Right kidney (tissue), 1 donor: ENCODE data around the gene SNX20.

ENCODE experiments used
- DNase-seq: peaks from one replicate; pipeline ENCODE4 v3.0.0-alpha.2; 2016

The SNX20 gene

DNA sequence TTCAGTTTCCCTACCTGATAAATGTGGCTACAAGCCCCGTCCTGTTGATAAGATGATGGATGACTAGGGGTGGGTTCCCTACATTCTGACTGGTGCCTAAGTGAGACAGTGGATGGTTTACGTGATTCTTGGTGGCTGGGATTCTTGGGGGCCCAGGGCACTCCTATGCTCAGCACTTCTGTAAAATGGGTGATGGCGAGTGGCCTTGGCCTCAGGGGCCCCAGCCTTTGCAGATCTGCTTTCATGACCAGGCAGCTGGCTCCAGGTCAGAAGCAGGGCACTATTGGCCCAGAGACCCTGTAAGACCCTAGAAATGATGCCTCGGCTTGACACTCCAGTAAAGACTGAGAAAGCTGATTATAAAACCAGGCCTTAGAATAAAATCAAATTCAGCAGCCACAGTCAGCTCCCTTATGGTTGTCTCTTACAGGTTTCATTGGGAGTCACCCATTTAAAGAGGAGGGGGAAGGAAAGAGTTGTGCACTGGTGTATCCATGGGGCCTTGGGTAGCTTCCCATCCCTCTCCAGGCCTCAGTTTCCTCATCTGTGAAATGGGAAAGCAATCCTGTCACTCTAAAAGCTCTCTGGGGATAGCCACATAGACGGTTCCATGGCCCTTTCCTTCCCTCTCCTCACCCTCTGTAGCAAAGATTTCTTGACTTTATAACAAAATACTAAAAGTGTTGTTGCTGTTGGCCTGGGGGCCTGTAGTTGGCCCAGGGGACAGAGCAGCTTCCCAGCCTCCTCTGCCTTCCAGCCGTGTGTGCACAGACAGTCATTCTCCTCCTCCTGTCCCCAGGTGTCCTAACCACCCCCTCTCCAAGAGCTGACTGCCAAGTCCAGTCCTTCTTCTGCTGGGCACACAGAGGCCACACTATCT is 1.2 kb downstream of the SNX20 start:
- DNase-seq = no peak

GRCh38 chr16:50679266-50679665 is 1.8 kb downstream of the SNX20 start:
- no peak for DNase-seq

DNA sequence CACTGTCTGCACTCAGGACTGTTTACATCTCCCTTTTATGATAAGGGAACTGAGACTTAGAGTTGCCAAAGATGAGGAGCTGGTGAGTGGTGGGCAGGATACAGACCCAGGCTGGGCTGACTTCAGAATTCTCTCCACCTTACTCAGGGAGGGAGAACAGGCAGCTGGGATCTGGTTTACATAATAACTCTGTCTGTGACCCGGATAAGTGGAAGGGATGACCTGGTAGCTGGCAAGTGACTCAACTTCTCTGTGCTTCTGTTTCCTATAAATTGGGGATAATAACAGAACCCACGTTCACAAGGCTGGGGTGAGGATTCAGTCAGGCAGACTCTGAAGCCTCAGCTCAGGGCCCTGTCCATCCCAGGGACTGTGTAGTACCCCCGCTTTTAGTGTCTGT is 2.6 kb downstream of the SNX20 start:
- DNase-seq = no peak

DNA sequence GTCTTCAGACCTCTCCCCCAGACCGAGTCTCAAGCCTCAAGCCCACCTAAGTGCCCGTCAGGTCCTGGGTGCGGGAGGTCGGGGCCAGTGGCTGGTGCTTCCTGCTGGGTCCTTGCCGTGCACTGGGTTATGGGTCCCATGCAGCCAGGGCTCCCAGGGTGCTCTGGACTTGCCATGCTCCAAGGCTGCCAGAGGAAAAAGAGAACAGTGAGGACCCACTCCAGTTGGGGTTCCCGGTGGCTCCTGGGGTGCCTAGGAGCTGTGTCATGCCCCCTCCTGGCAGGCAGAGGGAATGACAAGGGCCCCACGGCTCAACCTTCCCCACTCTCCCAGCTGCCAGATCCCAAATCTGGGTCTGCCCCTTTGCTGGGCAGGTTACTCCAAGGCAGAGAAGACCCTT is 3.8 kb downstream of the SNX20 start:
- no peak for DNase-seq

GRCh38 chr16:50676684-50677225 is 4.4 kb downstream of the SNX20 start:
- no peak for DNase-seq

GRCh38 chr16:50675686-50676610 is 5.2 kb downstream of the SNX20 start:
- DNase-seq = no peak

- DNase-seq = no peak
Observed at GRCh38 chr16:50674831-50675230, 6.3 kb downstream of the SNX20 start.

DNA sequence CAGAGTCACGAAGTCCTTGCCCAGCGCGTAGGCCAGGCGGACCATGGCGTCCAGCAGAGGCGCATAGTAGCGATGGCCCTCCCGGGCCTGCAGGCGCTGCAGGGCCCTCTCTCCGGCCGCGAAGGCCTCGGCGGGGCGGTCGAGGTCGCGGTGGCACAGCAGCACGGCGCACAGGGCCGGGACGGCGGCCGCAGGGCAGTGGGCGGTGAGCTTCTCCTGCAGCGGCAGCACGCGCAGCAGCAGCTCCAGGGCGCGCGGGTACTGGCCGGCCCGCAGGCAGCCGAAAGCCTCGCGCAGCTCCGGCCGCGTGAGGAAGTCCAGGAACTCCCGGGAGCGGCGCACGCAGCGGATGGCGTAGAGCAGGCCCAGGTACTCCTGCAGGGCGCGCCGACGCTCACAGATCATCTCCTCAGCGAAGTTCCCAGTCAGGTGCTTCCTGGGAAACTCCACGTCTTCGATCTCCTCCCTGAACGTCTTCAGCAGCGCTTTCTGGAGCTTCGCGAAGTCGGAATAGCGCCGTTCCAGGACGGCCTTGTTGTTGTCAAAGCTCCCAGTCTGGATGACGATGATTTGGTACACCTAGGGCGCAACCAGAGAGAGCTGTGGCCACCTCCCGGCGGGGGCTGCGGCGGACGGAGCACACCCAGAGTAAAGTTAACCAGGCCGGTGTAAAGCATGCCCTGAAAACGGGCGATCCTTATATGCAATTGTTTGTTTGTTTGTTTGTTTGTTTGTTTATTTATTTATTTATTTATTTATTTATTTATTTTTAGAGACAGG is 7.4 kb downstream of the SNX20 start:
- no peak for DNase-seq

DNA sequence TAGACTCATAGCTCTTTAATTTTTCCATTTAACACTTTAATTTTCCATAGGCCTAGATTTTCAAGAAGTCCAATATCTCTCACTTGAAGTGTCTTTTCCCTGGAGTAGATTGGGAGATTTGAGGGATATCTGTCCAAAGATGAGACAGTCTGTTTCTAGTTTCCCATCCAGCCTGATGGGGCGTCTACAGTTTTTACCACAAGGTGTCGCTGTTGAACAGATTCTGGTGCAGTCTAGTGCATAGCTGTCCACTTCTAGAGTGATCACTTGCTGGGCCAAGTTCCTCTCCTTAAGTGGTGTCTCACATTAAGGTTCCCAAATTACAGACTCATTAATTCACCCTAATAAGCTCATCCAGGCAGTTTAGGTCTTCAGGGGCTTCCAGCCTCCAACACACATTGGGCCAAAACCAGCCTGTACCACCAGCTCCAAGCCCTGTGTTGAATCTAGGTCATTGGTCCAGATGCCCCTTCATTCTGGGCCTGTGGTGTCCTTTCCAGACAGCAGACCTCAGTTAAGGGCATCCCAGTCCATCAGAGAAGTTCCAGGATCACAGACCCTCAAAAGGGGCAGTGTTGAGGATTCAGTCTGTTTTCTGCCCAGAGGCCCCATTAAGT is 9.4 kb downstream of the SNX20 start:
- DNase-seq = no peak

- DNase-seq = no peak
Observed at GRCh38 chr16:50670476-50670875, 10.6 kb downstream of the SNX20 start.

GRCh38 chr16:50669741-50670140 is 11.4 kb downstream of the SNX20 start:
- DNase-seq = no peak

DNA sequence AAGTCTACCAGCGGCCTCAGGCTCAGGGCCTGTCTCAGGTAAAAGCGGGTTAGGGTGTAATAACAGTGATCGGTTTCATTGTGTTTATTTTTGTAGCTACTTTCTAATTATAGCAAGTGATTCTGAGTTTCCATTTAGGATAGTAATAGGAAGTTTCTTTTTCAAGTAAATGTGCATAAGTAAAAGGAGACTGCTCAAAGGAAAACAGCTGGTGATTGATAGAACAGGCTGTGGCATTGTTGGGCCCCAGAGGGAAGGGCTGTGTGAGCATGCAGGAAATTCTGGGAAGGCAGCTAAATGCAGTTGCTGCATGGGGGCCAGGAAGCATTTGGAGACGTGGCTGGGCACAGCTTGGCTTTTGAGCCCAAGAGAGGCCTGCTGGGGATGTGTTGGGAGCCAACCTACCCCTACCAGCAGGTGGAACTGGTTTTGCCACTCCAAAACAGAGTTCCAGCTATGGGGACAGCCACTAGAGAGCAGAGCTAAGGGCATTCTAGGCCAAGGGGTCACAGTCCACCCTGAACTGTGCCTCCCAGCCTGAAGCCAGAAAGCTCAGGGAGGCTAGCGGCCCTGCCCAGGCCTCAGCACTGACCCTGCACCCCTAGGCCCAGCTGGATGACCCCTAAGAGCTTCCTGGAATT is 12.6 kb downstream of the SNX20 start:
- DNase-seq = no peak

DNA sequence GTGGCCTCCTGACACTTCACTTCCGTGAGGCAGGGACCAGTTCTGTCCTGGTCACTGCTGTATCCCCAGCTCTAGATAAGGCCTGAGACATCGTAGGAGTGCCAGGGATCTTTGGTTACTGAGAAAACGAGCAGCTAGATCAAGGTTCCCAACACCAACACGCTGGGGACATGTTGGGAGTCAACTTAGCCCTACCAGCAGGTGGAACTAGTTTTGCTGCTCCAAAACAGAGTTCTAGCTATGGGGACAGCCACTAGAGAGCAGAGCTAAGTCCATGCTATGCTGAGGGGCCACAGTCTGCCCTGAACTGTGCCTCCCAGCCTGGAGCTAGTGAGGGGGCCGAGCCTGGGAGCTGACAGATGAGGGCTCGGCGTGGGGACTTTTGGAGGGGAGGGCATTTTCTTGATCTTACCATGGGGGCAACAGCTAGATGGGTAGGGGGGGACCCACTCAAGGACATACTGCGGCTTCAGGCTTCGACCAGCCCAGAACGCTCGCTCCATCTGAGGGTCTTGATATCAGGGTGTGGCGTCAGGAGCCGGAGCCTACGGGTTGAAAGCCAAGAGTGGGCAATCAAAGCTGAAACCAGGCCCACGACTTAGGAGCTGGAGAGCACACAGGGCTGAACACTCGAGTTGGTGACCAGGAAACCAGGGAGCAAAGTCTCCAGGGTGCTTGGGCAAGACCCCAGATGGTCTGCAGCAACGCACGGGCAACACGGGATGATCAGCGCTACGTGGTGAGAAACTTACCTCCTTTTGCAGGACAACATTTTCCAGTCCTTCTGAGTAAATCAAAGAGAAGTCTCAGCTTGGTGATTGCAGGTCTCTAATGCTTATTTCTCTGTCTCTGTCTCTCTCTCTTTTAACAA is 13.4 kb downstream of the SNX20 start:
- no peak for DNase-seq

DNA sequence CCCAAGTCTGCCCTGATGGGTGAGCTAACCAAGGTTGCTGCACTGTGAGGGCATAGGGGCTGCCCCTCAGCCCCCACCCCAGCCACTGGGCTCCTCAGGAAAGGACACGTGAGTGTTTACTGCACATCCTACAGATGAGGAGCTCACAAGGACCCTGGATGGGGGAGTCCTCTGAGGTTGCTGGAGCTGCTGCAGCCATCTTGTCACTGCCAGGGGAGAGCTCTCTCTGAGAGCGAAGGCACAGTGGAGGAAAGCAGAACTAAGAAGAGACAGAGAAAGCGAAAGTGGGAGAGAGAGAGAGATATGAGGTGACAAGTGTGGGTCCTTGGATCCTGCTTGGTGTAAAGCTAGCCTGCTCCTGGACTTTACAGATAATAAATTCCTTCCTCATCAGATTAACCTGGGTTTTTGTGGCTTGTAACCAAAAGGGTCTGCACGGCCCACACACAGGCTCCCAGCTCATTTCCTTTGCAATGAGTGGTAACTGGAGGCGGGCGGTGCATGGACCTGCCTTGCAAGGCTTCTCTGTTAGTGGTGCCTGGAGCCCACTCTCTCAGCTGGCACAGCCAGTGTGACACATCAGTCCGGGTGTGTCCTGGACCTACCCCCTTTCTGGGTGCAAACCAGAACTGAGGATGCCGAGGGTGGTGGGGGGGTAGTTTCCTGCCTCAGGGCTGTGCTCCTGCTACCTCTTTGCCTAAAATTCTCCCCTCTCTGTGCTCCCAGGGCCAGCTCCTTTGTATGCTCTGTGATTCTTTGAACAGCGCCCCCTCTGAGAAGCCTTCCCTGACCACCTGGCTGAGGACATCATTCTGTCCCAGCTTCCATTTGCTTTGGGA is 14.2 kb downstream of the SNX20 start:
- no peak for DNase-seq

GRCh38 chr16:50665128-50665878 is 15.8 kb downstream of the SNX20 start:
- DNase-seq = peak; percentile 72

GRCh38 chr16:50664270-50664669 is 16.8 kb downstream of the SNX20 start:
- DNase-seq = no peak

DNA sequence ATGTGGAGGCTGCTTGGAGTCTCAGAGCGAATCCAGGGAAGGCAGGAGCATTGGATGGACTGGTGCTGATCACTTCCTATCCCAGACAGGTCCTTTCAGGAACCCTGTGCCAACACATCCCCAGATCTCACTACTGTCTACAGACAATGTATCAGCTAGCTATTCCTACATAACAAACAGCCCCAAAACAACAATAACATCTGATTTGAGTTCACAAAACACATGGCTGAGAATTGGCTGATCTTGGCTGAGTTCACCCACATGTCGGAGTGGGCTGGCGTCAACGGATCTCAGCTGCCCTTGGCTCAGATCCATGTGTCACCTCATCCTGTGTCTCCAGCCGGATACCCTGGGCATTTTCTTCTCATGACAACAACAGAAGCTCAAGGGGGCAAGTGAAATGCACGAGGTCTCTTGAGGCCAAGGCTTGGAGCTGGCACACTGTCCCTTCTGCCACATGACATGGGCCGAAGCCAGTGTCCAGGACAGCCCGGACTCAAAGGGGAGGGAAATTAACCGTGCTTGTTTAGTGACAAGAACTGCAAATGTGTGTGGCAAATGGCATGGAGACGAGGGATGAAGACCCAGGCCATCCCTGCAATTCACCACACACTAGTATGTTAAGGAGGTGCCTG is 18.7 kb downstream of the SNX20 start:
- no peak for DNase-seq

DNA sequence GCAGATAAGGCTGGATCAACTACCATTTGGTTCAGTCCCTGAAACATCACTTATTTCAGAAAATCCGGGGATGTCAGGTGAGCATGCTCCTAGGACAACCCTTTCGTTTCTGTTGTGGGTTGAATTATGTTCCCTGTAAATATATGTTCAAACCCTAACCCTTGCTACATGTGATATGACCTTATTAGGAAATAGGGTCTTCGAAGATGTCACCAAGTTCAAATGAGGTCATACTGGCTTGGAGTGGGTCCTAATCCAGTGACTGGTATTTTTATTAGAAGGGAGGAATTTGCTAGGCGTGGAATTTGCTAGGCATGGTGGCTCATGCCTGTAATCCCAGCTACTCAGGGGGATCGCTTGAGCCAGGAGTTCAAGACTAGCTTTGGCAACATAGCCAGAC is 21.3 kb downstream of the SNX20 start:
- DNase-seq = no peak
